Germinal center (tissue), 1 donor: ENCODE results near the gene ZNF740.
"Not testable (repeated sequence)": the region's sequence is repeated elsewhere in the genome, so short reads cannot be mapped to it uniquely, and the experiment has no call there.

Experiments
- DNase-seq: peaks from one replicate; pipeline ENCODE4 v3.0.0; 2012; ENCODE audit warnings: mixed read lengths, low spot score

ZNF740 gene

DNA sequence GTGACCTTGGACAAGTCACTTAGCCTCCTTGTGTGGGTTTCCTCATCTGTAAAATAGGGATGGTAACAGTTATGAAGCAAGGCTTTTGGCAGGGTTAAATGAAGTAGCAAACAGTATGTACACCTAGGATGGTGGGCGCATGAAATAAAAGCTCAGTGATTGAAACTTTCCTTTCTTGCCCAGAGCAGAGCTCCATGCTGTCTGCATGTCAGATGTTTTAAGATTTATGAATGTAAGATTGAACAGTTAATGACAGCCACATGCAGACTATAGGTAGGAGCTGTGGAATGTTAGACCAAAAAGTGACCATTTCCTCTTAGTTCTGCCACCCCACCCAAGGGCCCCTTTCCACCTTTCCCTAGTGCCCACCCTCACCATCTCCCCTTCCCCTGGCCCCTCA is 14.5 kb downstream of the ZNF740 start:
- no peak for DNase-seq

DNA sequence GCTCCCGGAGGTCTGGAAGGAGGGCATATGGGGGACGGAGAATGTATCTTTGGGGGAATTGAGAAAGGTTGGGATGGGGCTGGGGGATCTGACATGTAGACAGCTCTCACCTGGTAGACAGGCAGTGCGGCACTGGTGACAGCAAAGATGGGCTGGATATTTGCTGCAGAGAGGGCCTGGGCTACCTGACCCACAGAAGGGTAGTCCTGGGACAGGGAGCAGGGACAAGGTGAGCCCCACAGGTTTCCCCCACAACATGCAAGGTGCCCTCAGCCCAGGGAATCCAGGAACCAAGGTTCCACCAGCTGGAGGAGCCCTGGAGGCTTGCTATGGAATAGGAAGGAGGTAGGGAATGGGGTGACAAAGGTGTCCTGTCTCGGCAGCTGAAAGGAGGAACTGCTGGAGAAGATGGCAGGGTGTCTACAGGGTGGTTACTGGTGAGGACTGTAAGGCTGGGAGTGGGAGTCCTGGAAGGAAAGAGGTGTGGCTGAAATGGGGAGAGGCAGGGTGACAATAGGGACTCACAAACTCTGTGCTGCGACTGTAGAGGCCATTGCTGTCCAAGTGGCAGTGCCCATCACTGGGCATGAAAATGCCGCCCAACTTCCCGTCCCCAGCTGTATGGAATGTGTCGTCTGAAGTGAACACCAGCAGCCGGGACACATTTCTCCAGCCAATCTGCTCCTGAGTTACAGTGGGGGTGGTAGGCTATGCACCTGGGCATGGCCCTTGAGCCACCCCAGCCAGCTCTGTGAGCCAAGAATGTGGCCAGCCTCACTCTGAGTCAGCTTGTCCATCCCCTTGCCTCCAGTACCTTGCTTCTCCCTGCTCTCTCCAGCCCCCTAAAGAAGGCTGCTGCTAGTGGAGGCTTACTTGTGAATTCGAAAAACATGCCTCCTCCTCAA is 15.2 kb downstream of the ZNF740 start:
- no peak for DNase-seq

DNA sequence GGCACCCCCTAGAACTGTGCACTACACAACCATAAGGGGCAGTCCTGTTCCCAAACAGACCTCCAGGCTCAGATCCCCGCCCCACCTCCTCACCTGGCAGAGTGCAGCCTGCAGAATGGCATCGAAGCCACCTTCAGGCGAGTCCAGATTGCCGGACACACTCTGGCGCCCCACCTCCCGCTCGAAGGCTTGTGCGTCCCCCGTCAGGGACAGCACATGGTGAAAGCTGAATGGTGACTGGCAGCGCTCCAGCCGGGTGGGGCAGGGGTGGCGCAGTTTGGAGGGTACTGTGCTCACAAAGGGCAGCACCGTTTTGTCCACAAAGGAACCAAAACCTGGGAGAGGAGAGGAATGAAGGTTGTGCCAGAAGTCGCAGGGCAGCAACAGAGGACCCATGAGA is 16.0 kb downstream of the ZNF740 start:
- DNase-seq, result no peak

DNA sequence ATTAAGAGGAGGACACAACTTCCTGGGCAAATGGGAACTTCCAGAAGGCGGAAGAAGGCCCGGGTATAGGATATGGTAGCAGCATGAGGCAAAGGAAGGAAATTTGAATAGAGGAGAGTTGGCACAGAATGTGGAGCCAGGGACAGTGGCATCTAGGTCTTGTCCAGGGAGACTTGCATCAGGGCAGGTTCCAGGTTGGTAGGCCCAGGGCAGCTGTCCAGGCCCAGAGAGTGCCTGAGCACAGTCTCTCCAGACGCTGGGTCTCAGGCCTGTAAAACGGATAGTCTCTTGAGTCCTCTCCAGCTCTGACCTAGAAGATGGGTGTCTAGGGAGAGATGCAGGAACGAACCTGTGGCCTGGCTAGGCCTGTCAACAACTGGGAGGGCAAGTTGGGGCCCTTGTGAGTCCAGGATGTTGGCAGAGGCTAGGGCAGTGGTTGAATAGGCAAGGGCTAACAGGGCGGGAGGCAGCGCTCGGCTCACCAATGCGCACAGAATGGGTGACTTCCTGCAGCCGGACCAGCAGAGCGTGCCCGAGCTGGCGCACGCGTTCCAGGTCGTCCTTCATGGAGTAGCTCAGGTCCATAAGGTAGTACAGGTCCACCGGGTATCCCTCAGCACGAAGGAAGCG is 16.6 kb downstream of the ZNF740 start:
- no peak for DNase-seq

DNA sequence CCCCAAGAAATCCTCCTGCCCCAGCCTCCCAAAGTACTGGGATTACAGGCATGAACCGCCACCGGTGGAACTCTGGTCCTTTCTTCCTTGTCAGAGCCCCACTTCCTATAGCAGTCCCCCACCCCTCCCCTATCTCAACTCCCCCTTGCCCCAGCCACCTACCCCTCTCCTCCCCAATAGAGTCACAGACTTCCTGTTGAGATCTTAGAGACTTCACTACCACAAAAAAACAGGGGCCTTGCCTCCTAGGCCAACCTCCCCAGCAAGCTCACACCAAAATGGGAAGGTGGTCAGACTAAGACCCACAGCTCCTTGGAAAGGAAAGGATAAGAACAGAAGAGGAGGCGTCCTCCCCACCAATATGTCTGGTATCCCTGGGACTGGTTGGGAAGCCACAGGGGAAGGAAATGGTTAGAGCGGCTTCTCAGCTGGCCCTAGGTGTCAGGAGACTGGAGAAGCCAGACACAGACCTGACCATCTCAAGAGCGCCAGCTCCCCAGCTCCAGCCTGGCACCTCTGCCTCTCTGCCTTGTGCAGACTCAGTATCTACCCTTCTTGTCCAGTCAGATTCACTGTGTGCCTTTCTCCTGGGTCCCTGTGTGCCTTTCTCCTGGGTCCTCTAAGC is 18.1 kb downstream of the ZNF740 start:
- no peak for DNase-seq

DNA sequence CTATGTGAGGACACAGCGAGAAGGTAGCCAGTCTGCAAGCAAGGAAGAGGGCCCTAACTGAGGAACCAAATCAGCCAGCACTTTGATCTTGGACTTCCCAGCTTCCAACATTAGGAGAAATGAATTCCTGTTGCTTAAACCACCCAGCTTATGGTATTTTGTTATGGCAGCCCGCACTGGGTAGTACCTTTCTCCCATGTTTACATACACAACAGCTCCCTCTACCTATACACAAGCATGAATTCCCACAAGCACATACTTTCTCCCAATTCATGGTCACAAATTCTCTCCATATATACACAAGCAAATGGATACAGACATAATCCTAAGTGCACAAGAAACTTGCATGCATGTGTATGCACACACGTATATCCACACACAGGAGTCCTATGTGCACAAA is 19.2 kb downstream of the ZNF740 start:
- DNase-seq, result no peak

DNA sequence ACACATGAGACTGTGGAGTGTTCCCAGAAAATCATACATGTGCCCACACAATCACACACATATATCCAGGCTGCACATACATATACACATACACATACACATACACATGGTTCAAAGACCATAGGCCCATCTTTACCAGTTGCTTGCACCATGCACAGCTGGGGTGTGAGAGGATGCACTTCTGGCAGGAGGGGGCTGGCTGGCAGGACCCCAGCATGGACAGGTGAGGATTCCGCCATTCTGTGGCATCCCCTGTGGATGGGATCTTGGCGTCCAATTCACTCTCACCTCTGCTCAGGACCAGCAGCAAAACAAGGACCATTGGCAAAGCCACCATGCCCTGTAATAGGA is 19.6 kb downstream of the ZNF740 start:
- DNase-seq, result no peak

DNA sequence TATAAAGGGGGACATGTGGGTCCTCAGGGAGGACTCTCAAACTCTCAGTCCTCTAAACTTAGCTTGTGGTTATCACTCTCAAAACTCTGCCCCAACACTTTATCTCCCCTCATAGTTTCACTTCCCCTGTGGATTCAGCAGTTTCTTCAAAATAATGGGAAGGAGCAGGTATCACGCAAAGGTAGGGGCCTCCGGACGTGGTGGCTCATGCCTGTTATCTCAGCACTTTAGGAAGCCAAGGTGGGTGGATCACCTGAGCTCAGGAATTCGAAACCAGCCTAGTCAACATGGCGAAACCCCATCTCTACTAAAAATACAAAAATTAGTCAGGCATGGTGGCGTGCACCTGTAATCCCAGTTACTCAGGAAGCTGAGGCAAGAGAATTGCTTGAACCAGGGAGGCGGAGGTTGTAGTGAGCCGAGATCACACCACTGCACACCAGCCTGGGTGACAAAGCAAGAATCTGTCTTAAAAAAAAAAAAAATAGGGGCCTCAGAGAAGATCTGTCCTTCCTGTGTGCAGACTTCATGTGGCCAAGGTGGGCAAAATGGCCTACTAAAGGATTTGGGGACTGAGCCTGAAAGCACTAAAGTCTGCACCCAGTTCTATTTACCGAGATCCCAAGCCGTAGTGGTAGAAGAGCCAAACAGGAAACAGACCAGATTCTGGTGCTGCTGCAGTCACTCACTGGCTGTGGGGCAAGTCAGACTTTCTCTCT is 20.1 kb downstream of the ZNF740 start:
- peak; percentile 68 for DNase-seq

DNA sequence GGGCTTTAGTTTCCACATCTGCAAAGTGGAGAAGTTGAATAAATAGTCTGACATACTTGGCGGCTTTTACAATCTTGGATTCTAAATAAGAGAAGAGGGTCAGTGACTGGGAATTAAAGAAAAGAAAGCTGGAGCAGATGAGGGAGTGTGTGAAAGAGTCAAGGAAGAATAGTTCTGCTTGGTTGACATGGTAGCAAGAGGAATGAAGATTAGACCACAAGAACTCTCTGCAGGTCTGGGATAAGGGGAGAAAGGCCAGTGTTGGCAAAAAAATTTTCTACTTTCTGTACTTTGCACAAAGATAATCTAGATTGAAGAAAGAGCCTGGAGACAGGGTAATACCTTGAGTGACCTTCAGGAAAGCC is 20.6 kb downstream of the ZNF740 start:
- no peak for DNase-seq

DNA sequence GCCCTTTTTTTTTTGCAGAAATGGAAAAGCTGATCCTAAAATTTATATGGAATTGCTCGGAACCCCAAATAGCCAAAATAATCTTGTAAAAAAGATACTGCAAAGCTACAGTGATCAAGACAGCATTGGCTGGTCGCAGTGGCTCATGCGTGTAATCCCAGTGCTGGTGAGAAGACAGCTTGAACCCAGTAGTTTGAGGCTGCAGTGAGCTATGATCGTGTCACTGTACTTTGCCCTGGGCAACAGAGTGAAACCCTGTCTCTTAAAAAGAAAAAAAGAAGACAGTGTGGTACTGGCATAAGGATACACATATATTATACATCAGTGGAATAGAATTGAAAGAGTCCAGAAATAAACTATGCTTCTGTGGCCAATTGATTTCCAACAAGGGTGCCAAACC is 21.1 kb downstream of the ZNF740 start:
- no peak for DNase-seq

DNA sequence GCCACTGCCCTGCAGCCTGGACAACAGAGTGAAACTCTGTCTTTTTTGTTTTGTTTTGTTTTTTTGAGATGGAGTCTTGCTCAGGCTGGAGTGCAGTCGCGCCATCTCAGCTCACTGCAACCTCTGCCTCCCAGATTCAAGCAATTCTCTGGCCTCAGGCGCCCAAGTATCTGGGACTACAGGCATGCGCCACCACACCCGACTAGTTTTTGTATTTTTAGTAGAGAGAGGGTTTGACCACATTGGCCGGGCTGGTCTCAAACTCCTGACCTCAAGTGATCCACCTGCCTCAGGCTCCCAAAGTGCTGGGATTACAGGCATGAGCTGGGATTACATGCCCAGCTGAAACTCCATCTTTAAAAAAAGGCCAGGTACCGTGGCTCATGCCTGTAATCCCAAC is 21.8 kb downstream of the ZNF740 start:
- not testable (repeated sequence) for DNase-seq

DNA sequence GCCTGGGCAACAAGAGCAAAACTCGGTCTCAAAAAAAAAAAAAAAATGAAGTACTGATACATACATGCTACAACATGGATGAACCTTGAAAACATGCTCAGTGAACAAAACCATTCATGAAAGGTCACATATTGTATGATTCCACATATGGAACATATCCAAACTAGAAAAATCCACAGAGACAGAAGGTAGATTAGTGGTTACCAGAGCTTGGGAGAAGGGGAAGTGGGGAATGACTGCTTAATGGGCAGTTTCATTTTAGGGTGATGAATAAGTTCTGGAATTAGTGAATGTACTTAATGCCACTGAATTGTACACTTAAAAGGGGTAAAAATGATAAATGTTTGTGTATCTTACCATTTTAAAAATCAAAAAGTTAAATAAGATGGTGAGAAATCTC is 23.8 kb downstream of the ZNF740 start:
- no peak for DNase-seq

DNA sequence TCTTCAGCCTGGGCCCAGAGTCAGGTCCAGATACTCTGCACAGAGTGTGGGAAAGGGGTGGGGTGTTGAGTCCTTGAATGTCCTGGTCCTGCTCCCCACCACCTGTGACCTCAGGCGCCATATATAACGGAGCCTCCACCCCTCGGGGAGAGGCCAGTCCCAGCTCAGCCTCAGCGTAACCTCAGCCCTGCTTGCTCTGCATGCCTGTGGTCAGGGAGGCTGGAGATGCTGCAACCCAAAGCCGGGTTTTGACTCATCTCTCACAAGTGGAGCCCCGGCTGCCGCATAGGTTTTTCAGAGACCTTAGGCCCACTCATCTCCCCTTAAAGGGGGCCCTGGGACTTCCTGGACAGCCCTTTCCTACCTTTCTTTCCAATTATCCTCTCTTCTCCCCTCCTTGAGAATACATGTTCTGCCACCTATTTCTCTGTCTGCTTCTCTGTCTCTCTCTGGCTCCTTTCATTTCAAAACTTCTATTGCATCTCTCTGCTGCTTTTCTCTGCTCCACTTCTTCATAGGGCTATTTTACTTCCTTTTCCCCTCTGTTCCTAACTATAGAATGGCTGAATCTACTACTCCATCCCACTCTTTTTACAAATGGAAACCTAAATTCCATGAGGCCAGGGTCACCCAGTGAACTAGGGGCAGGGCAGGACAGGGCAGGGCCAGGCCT is 25.4 kb downstream of the ZNF740 start:
- DNase-seq, result no peak

DNA sequence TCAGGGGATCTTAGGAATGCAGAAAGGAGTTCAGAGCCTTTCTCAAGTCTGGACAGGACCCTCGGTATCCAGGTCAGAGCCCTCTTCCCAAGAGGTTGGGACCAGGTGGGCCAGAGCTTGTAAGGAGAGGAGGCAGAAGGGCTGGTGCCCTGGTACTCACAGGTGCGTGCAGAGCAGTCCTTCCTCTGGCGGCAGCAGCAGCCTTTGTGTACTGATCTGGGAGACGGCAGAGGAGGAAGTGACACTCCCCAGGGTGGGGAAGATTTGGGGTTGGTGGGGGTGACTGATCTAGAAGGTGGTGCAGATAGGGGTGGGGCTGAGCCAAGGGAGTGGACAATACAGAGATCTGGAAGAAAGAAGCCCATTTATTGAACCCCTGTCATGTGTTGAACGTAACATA is 26.5 kb downstream of the ZNF740 start, which contains the start of gene ITGB7:
TSS of gene ITGB7 (minus strand) at position 210 of the 400 bp plus-strand sequence. CDS start 6,808 bp downstream, outside the sequence.
- DNase-seq, result peak; percentile 81

DNA sequence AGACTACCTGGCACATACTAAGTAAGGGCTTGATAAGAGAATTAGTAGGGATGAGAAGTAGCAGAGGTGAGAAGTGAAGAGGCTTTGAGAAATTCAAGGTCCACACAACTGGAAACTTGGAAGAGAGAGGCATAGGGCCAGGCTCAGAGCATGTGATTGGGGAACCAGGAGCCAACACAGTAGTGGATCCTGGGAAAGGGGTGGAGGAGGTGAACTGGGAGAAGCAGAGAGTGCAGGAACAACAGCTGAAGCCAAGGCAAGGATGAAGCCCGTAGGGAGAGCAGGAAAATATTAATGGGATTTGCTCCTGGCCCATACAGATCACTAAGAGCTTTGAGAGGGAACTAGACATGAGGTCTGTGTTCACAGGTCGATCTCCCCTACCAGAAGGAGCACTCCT is 27.9 kb downstream of the ZNF740 start:
- no peak for DNase-seq

DNA sequence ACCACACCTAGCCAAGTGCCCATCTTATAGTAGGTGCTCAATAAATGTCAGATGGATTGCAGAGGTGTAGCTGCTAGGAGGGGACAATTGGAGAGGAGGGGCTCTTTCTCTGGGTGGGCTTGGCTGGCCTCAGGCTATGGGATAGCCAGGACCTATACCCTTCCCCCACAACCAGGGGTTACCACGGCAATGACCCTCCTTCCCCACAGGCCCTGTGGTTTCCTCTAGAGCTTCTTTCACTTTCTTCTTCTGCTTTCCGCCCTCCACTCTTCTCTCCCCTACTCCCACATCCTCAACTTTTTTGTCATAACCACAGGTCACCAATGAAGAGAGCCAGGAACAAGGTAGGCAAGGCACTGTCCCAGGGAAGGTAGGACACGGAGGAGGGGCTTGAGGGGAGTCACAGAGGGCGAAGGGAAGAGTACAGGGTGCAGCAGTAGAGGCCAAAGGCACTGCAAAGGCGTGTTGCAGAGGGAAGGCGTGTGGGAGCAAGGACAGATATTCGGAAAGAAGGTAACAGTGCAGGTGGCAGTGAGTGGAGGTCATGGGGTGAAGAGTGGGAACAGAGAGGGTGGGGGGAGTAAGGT is 28.4 kb downstream of the ZNF740 start:
- peak; percentile 78 for DNase-seq

DNA sequence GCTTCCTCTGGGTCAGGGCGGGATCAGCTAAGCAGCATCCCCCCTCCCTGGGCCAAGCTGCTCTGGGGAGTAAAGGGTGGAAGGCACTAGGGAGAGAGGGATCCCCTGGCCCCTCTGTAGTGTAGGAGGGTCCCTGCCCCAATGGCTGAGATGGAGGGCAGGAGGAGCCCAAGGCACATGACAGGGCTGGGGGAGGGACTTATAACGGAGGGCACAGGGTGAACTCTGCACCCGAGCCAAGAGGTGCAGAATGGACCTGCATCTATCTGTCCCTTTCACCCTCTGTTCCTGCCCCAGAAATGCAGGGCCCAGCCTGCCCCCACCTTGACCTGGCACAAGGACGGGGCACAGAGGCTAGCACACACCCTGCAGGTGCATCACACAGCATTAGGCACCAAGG is 30.3 kb downstream of the ZNF740 start:
- no peak for DNase-seq

DNA sequence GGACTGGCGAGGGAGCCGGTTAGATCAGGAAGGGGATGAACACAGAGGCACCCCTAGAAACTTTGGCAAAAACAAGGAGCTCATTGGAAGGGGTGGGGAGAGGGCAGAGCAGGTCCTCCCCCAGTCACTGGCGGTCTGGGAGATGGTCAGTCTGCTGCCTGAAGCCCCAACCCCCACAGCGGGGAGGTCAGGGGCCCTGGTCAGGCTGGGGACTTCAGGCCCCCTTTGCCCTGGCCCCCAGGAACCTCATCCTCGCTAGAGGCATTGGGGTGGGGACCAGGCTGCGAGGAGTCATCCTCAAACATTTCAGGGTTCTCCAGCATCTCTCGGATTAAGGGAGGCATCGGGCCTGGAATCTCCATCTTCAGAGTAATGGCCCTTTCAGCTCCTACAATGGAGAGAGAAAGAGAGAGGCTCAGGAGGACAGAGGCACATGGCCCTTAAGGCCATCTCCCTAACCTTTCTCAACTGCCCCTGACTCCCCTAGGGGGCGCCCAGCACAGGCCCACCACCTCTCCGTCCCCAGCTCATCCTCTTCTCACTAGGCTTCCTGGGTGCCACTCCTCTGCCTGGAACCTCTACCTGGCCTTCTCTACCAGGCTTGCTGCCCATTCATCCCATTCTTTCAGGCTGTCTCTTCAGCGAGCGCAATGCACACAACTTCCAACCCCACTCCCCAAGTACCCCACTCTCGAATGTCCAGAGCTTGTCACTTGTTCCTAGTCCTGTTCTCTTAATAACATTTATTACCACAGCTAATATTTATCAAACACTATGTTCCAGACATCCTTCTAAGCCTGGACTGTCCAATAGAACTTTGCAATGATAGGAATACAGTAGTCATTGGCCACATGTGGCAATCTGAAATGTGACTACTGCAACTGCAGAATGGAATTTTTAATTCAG is 31.2 kb downstream of the ZNF740 start:
- peak; percentile 40 for DNase-seq

DNA sequence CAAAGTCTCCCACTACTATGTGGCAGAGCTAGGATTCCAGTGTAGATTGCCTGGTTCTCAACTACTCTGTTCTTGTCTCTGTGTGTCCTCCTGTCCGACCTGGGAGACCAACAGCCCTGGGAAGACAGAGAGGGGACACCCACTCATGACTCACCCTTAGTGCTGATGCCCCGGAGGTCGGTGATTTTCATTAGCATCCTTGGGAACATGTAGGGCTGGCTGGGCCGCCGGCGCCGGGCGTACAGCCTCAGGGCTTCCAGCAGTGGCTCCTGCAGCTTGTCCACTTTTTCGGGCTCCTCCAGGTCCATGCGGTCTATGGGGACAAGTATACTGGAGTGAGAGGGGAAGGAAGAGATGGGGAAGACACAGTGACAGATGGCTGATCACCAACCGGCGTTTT is 32.4 kb downstream of the ZNF740 start:
- DNase-seq, result no peak

DNA sequence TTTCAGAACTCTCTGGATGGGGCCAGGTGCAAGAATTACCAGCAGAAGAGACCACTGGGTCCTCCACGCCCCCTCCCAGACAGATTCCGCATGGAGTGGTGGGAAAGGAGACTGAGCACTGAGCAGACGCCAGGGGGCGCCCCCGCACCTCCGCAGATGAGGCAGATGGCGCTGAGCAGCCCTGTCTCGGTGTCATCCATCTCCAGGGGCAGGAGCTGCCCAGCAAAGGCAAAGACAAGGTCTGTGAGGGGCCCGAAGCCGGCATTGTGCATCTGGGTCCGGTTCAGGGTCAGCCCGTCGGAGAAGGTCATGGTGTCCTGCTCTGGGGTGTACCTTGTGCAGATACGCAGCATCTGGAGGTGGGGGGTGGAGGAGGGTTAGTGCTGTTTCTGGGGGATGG is 32.8 kb downstream of the ZNF740 start:
- DNase-seq, result peak; percentile 84

DNA sequence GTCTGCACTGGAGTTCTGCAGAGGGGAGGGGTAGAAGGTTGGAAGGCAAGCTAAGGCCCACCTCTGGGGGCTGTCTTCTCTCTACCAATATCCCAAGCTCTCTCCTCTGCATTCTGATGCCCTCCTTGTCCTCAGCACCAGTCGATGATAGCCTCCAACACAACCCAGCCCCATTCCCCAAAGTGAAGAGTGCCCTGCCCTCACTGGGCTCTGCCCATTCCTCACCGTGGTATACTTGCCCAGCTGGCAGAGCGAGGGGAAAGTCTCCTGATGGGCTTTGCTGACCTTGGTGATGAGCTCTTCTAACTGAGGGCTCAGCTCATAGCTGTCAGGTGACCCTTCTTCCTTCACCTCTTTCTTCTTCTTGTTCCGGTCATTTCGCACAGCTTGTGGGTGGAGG is 33.7 kb downstream of the ZNF740 start:
- no peak for DNase-seq
